Stomach (tissue), 9 donors: ENCODE measurements around the gene JAKMIP1. TPM values are rescaled to one million over a fixed set of nuclear protein-coding genes. Genes with fewer than 3 reads are reported as not detected.

Source experiments
- DNase-seq, 2 donors: peaks; one replicate each; pipeline versions ENCODE4 v3.0.0 to v3.0.0-alpha.2; 2013 to 2019
- H3K27ac ChIP-seq, 5 donors: fragments of 200-600 bp in 4 of 5; sonication (generic) in 4 of 5; one replicate each; pipeline ENCODE4 v1.5.1; 2013 to 2019; ENCODE audit warnings: mild to moderate bottlenecking in 1 of 5, moderate library complexity in 1 of 5
- H3K27me3 ChIP-seq, 3 donors: fragments of 200-600 bp; sonication (generic); one replicate each; pipeline ENCODE4 v1.5.1; 2017 to 2019; ENCODE audit warnings: mixed run types in 1 of 3
- H3K36me3 ChIP-seq, 4 donors: fragments of 200-600 bp; sonication (generic); 1 replicate in 3 of 4; 2 replicates in 1 of 4; pipeline ENCODE4 v1.5.1; 2016 to 2019
- H3K4me1 ChIP-seq, 4 donors: fragments of 200-600 bp; sonication (generic); one replicate each; pipeline ENCODE4 v1.5.1; 2016 to 2019
- H3K4me3 ChIP-seq, 4 donors: fragments of 200-600 bp; sonication (generic) in 3 of 4; one replicate each; pipeline ENCODE4 v1.5.1; 2016 to 2019; ENCODE audit warnings: mild to moderate bottlenecking in 1 of 4
- H3K9me3 ChIP-seq, 4 donors: fragments of 200-600 bp; sonication (generic); one replicate each; pipeline ENCODE4 v1.5.1; 2016 to 2019
- EP300 ChIP-seq: sonication (generic); formaldehyde crosslinking; IDR thresholded peaks from one replicate; pipeline ENCODE4 v1.6.1; 2017; ENCODE audit warnings: antibody characterized with exemption
- POLR2A ChIP-seq, 4 donors: fragments of 450-650 bp; IDR thresholded peaks; one replicate each; pipeline ENCODE4 v1.6.1; 2016; ENCODE audit warnings: antibody characterized with exemption in 4 of 4, control low read depth in 2 of 4, mild to moderate bottlenecking in 1 of 4, moderate library complexity in 1 of 4
- POLR2AphosphoS5 ChIP-seq, 3 donors: sonication (generic); formaldehyde crosslinking; IDR thresholded peaks; one replicate each; pipeline ENCODE4 v1.6.1; 2016; ENCODE audit warnings: antibody characterized with exemption in 3 of 3
- WGBS, 5 donors: extraction: QIAGEN DNeasy Blood & Tissue Kit in 3 of 5; methylation state at CpG; one replicate each; pipeline versions ENCODE4 v1.1.5 to v1.1.7; 2013 to 2018; 5-methylcytosine and 5-hydroxymethylcytosine counted together
- intact Hi-C: fragments of 100-400 bp; cut with DNase I; formaldehyde crosslinking; loops from one replicate; pipeline ENCODE4 v1.15.1; 2023; ENCODE audit warnings: low total_unique reads
- polyA plus RNA-seq, 3 donors: library from polyadenylated mRNA; stranded (reverse); fragments of 200-250 nt; gene quantifications; one replicate each; pipeline ENCODE4 v1.2.3, GENCODE V29; 2013
- total RNA-seq, 5 donors: library from RNA; depleted of rRNA; stranded (reverse); fragments of >200 nt; gene quantifications; one replicate each; pipeline versions ENCODE4 v1.1.0 to v1.2.3, GENCODE V29; 2014 to 2016
- TF ChIP-seq, protein P1 (sequence below), 7 experiments: fragments of 450-650 bp in 4 of 7; fragments of 200-600 bp in 3 of 7; sonication (generic) in 3 of 7; IDR thresholded peaks; one replicate each; pipeline ENCODE4 v1.5.1; 2016 to 2019; ENCODE audit warnings: antibody characterized with exemption in 7 of 7, control low read depth in 2 of 7, mild to moderate bottlenecking in 1 of 7
- donor health status: healthy with polysubstance abuse.
- donor health status: Bipolar disorder and iron deficiency.
- donor health status: healthy.

JAKMIP1 gene
- total and polyA plus RNA-seq, 8 donors, result 0.18 to 10.3 (median 0.54) TPM; not detected in 2

DNA sequence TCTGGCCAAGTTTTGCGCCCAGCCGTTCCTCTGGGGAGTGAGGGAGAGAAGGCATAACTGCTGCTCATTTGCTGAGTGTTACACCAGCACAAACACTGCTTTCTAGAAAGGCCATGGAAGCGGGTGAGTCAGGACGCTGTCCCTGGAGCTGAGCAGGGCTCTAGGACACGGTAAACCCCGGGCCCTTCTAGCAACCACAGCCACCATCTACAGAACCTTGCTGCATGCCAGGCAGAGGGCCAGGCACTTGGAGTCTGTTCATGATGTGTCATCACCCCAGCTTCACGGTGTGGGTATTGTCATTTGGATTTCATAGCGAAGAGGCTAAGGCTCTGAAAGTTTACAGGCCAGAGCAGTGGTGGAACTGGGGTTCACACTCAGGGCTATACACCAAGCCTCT, 150.4 kb downstream of the JAKMIP1 start:
- no peaks in the 10 kb centered on the region for H3K36me3 ChIP-seq
- H3K4me1 ChIP-seq, result peaks cover 0 to 9% (median 3%) of the 10 kb centered on the region in 4 donors
- H3K4me3 ChIP-seq, result no peak overlapping the region
- 78 to 91% (median 86%) methylated on average over 8 of the region's 8 CpGs for WGBS, 5 donors
- intact Hi-C loops, result no loop called here
- H3K27ac ChIP-seq, result no peak overlapping the region
- H3K27me3 ChIP-seq, result peaks cover 0 to 14% (median 0%) of the 10 kb centered on the region in 3 donors
- H3K9me3 ChIP-seq, result no peaks in the 10 kb centered on the region
- no peak for DNase-seq
- TF ChIP-seq EP300 (no peak), POLR2A (IDR thresholded peaks at IDR 0.05) (no peak), POLR2AphosphoS5 (IDR thresholded peaks at IDR 0.05) (no peak)
- TF ChIP-seq, protein P1, sequence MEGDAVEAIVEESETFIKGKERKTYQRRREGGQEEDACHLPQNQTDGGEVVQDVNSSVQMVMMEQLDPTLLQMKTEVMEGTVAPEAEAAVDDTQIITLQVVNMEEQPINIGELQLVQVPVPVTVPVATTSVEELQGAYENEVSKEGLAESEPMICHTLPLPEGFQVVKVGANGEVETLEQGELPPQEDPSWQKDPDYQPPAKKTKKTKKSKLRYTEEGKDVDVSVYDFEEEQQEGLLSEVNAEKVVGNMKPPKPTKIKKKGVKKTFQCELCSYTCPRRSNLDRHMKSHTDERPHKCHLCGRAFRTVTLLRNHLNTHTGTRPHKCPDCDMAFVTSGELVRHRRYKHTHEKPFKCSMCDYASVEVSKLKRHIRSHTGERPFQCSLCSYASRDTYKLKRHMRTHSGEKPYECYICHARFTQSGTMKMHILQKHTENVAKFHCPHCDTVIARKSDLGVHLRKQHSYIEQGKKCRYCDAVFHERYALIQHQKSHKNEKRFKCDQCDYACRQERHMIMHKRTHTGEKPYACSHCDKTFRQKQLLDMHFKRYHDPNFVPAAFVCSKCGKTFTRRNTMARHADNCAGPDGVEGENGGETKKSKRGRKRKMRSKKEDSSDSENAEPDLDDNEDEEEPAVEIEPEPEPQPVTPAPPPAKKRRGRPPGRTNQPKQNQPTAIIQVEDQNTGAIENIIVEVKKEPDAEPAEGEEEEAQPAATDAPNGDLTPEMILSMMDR (IDR thresholded peaks at IDR 0.05), result no peak

DNA sequence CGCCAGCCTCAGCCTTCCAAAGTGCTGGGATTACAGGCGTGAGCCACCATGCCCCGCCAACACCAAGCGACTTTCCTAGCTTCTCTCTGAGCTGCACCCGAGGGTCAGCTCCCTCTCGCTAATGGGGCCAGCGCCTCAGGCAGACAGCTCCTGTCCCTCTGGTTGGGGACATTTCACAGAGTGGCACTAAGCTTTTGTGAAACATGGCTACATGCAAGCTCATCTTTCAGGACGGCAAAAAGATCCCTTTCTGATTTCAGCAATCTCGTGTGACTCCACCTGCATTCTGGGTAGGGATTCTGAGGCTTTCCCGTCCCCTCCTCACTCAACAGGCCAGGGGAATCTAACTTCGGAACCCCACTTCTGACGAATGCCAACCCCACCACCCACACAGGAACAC, 151.1 kb downstream of the JAKMIP1 start:
- Histone ChIP-seq H3K27me3 (peaks cover 0 to 21% (median 0%) of the 10 kb centered on the region in 3 donors), H3K27ac (no peak overlapping the region), H3K36me3 (no peaks in the 10 kb centered on the region), H3K4me1 (peaks cover 0 to 9% (median 3%) of the 10 kb centered on the region in 4 donors), H3K4me3 (no peak overlapping the region), H3K9me3 (no peaks in the 10 kb centered on the region)
- WGBS, 5 donors, result 93 to 96% (median 94%) methylated on average over 12 of the region's 12 CpGs
- no peak for DNase-seq
- TF ChIP-seq POLR2AphosphoS5 (IDR thresholded peaks at IDR 0.05), result no peak
- TF ChIP-seq, protein P1 (IDR thresholded peaks at IDR 0.05), result no peak
- no peak for TF ChIP-seq EP300
- TF ChIP-seq POLR2A (IDR thresholded peaks at IDR 0.05), result no peak
- intact Hi-C loops, result no loop called here

DNA sequence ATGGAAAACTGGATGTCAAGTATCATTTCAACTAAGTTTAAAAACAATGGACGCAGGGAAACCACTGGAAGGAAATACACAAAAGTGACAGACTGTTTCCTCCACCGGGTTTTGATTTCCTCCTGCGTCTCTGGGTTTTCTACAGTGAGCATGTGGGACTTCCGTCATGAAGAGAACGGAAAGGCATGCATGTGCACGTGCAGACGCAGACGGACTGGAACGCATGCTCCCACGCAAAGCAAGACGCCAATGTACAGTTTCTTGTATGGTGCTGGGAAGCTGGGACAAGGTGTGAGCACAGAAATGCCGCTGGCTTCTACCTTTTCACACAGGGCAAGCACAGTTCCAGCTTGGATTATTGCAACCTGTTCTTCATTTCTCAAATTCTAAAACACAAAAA, 151.8 kb downstream of the JAKMIP1 start:
- no peak overlapping the region for H3K27ac ChIP-seq
- no peaks in the 10 kb centered on the region for H3K36me3 ChIP-seq
- WGBS, 5 donors, result 71 to 87% (median 78%) methylated on average over 12 of the region's 12 CpGs
- H3K9me3 ChIP-seq, result no peaks in the 10 kb centered on the region
- intact Hi-C loops, result no loop called here
- TF ChIP-seq POLR2A (IDR thresholded peaks at IDR 0.05), result no peak
- no peak for TF ChIP-seq POLR2AphosphoS5 (IDR thresholded peaks at IDR 0.05)
- no peak for TF ChIP-seq EP300
- TF ChIP-seq, protein P1 (IDR thresholded peaks at IDR 0.05), result no peak
- DNase-seq, result no peak
- no peak overlapping the region for H3K4me3 ChIP-seq
- peaks cover 0 to 7% (median 0%) of the 10 kb centered on the region in 4 donors for H3K4me1 ChIP-seq
- H3K27me3 ChIP-seq, result peaks cover 0 to 29% (median 0%) of the 10 kb centered on the region in 3 donors

DNA sequence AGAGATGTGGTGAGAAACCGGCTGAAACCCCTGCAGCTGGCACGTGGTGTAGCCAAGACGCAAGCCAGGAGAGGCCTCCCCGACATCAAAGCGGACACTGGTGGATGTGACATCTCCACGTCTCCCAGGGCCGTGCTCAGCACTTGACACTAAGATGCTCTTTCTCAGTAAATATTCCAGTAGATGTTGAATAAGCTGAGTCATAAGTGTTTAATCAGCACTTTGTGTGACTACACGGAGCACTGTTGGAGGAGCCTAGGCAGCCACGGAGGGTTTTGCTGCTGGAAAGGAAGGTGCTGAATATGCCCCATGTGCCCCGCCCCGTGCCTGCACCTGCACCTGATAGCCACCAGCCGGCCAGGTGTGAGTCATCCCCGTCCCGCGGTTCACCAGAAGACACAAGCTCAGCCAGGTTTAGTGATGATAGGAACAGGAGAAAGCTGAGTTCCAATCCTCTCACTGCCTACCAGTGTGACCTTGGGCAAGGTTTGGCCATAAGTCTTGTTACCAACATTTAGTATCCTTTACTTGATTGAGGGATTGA, 153.1 kb downstream of the JAKMIP1 start:
- H3K27me3 ChIP-seq, result peaks cover 0 to 40% (median 0%) of the 10 kb centered on the region in 3 donors
- DNase-seq, result peak in 1 of 2 donors; percentile 34
- no peak for TF ChIP-seq POLR2A (IDR thresholded peaks at IDR 0.05)
- no peak for TF ChIP-seq POLR2AphosphoS5 (IDR thresholded peaks at IDR 0.05)
- TF ChIP-seq, protein P1 (IDR thresholded peaks at IDR 0.05), result no peak
- no peak for TF ChIP-seq EP300
- no peaks in the 10 kb centered on the region for H3K9me3 ChIP-seq
- intact Hi-C loops, result no loop called here
- WGBS, 5 donors, result 62 to 73% (median 70%) methylated on average over 7 to 15 of the region's 15 CpGs
- H3K4me1 ChIP-seq, result no peaks in the 10 kb centered on the region
- H3K36me3 ChIP-seq, result no peaks in the 10 kb centered on the region
- no peak overlapping the region for H3K27ac ChIP-seq
- H3K4me3 ChIP-seq, result no peak overlapping the region
